Thyroid gland (tissue), 4 donors: Measurements from ENCODE around the gene FAM219B.

ENCODE experiments used
- POLR2A ChIP-seq, 2 donors: fragments of 450-650 bp; IDR thresholded peaks; one replicate each; pipeline ENCODE4 v1.6.1; 2017; ENCODE audit warnings: antibody characterized with exemption in 2 of 2, mild to moderate bottlenecking in 2 of 2, moderate library complexity in 1 of 2
- TF ChIP-seq, protein P1 (sequence below), 6 experiments: fragments of 200-600 bp in 3 of 6; fragments of 450-650 bp in 3 of 6; sonication (generic) in 3 of 6; IDR thresholded peaks; one replicate each; pipeline ENCODE4 v1.5.1; 2016 to 2019; ENCODE audit warnings: antibody characterized with exemption in 6 of 6, mild to moderate bottlenecking in 2 of 6, inconsistent platforms in 1 of 6, moderate library complexity in 1 of 6

DNA sequence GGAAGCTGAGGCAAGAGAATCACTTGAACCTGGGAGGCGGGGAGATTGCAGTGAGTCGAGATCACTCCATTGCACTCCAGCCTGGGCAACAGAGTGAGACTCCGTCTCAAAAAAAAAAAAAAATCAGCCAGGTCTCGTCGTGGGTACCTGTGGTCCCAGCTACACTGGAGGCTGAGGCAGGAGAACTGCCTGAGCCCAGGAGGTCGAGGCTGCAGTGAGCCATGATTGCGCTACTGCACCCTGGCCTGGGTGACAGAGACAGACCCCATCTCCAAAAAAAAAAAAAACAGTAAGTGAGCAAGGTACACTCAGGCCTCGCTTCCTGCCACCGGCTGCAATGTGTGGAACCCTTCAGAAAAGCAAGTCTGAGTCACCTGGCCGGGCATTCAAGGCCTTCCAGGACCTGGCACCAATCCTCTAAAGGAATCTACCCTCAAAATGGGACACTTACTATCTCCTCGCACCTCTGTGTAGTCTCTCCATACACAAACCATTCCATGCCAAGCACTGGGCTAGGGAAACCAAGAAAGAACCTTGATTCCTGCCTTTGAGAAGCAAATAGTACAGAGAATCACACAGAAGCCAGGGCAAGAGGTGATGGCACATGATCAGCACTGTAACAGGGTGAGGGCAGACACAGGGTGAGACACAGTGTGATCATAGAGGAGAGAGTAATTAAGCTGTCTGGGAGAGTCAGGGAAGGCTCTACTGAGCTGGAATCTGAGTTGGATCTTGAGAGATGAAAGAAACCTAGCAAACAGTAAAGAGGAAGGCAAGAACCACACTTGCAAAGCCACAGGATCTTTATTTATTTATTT is 43.2 kb downstream of the FAM219B start:
- TF ChIP-seq, protein P1, sequence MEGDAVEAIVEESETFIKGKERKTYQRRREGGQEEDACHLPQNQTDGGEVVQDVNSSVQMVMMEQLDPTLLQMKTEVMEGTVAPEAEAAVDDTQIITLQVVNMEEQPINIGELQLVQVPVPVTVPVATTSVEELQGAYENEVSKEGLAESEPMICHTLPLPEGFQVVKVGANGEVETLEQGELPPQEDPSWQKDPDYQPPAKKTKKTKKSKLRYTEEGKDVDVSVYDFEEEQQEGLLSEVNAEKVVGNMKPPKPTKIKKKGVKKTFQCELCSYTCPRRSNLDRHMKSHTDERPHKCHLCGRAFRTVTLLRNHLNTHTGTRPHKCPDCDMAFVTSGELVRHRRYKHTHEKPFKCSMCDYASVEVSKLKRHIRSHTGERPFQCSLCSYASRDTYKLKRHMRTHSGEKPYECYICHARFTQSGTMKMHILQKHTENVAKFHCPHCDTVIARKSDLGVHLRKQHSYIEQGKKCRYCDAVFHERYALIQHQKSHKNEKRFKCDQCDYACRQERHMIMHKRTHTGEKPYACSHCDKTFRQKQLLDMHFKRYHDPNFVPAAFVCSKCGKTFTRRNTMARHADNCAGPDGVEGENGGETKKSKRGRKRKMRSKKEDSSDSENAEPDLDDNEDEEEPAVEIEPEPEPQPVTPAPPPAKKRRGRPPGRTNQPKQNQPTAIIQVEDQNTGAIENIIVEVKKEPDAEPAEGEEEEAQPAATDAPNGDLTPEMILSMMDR (IDR thresholded peaks at IDR 0.05), result no peak
- TF ChIP-seq POLR2A (IDR thresholded peaks at IDR 0.05), result no peak
